Duodenal mucosa (tissue), 2 donors: ENCODE results near the gene ESRP2.

Experiments
- H3K27ac ChIP-seq: one replicate; pipeline ENCODE4 v1.7.0; 2013; ENCODE audit warnings: low read depth, low read length
- H3K27me3 ChIP-seq, 2 donors: one replicate each; pipeline ENCODE4 v1.7.0; 2013; ENCODE audit warnings: low read length in 2 of 2, control low read depth in 1 of 2; ENCODE audit not compliant: insufficient read depth in 2 of 2, control insufficient read depth in 1 of 2
- H3K36me3 ChIP-seq, 2 donors: one replicate each; pipeline ENCODE4 v1.7.0; 2013; ENCODE audit warnings: low read length in 2 of 2, control low read depth in 1 of 2; ENCODE audit not compliant: insufficient read depth in 2 of 2, control insufficient read depth in 1 of 2
- H3K4me1 ChIP-seq, 2 donors: one replicate each; pipeline ENCODE4 v1.7.0; 2013; ENCODE audit warnings: low read length in 2 of 2, control low read depth in 1 of 2; ENCODE audit not compliant: insufficient read depth in 2 of 2, control insufficient read depth in 1 of 2
- H3K4me3 ChIP-seq, 2 donors: one replicate each; pipeline ENCODE4 v1.7.0; 2013; ENCODE audit warnings: low read length in 2 of 2, low read depth in 1 of 2
- H3K9ac ChIP-seq, 2 donors: one replicate each; pipeline ENCODE4 v1.7.0; 2013; ENCODE audit warnings: low read length in 2 of 2, low read depth in 1 of 2
- H3K9me3 ChIP-seq, 2 donors: one replicate each; pipeline ENCODE4 v1.7.0; 2013; ENCODE audit warnings: low read length in 2 of 2, control low read depth in 1 of 2; ENCODE audit not compliant: control insufficient read depth in 1 of 2

The ESRP2 gene

DNA sequence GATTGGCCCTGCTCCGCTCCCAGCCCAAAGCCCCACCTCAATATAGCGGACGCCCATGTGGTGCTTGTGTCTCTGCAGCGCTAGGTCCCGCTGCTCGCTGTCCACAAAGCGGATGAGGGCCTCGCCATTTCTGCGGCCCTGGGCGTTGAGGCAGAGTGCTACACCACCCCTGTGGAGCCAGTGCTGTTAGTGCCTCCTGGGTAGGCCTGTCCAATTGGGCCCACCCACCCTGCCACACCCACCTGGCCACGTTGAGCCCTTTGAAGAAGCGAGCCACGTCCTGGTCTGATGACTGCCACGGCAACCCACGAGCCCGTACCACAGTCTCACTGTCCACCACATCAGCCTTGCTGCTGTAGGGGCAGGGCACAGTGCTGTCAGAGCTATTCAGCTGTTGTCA lies 3.6 kb downstream of the ESRP2 start:
- no peaks in the 10 kb centered on the region for H3K9me3 ChIP-seq
- no peaks in the 10 kb centered on the region for H3K27me3 ChIP-seq
- peaks cover 25 to 29% of the 10 kb centered on the region in 2 donors for H3K4me1 ChIP-seq
- H3K9ac ChIP-seq = no peak overlapping the region
- H3K36me3 ChIP-seq = peaks cover 24 to 48% of the 10 kb centered on the region in 2 donors
- H3K4me3 ChIP-seq = no peak overlapping the region
- H3K27ac ChIP-seq = no peak overlapping the region

DNA sequence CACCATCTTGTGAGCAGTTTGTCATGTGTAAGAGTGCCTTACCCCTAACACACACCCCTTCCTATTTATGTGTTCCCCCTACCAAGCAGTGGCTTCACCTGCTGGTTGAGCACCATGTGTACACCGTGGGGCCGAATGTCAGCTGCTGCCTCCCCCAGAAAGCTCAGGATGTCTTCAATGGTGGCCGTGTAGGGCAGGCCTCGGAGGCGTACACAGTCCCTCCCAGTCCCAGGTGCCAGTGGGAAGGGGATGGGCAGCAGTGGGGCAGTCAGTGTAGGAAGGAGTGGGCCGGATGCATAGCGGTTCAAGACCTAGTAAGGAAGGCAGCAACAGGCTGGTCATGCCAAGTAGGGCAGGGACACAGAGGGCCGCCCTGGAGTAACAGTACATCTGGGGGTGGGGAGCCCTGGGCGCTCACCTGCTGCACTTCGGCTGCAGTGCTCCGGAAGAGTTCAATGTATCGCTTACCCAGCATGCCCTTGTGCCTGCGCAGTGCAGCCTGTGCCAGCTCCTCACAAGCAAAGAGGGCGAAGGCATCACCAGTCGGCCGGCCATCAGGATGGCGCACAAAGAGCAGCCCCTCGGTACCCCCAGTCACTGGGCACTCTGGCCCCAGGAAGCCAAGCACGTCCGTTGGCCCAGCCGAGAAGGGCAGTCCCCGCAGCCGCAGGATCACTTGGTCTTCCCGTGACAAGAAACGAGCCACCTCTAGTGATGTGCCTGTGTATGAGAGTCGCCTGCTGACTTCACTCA lies 4.4 kb downstream of the ESRP2 start:
- H3K4me3 ChIP-seq = no peak overlapping the region
- no peaks in the 10 kb centered on the region for H3K9me3 ChIP-seq
- H3K9ac ChIP-seq = no peak overlapping the region
- H3K27ac ChIP-seq = no peak overlapping the region
- H3K4me1 ChIP-seq = peaks cover 20 to 29% of the 10 kb centered on the region in 2 donors
- no peaks in the 10 kb centered on the region for H3K27me3 ChIP-seq
- peaks cover 24 to 48% of the 10 kb centered on the region in 2 donors for H3K36me3 ChIP-seq

DNA sequence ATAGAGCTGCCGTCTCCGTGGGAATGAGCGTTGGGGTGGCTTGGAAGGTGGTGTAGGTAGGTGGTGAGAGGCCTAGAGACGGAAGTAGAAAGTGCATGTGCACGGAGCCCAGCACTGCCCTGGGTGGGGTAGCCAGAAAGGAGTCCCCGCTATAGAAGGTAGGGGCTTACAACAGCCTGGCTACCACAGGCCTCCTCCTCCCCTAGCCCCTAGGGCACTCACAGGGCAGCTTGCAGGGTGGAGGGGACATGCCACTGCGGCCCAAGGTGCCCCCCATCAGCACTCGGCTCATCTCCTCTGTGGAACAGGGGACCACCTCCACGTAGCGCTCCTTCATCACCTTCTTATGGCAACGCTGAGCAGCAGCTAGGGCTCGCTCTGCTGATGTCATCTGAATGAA lies 5.0 kb downstream of the ESRP2 start:
- H3K9ac ChIP-seq = no peak overlapping the region
- no peaks in the 10 kb centered on the region for H3K9me3 ChIP-seq
- no peak overlapping the region for H3K27ac ChIP-seq
- H3K4me1 ChIP-seq = peaks cover 15 to 25% of the 10 kb centered on the region in 2 donors
- no peaks in the 10 kb centered on the region for H3K27me3 ChIP-seq
- no peak overlapping the region for H3K4me3 ChIP-seq
- peaks cover 24 to 48% of the 10 kb centered on the region in 2 donors for H3K36me3 ChIP-seq

DNA sequence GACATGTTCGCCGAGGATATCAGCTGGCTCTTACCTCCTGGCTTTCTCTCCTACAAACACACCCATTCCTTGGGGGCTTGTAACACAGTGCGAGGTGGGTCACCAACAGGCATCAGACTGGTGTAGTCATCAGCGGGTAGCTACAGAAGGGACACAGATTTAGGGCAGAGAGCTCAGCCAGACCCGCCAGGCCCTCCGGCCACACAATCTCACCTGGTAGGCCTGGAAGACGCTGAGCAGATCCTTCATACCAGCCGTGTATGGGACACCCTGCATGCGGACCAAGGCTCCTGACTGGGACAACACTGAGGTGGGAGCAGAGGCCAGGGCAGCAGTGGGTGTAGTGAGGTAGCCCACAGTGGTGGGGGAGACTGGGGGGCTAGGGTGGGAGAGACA lies 5.8 kb downstream of the ESRP2 start:
- no peaks in the 10 kb centered on the region for H3K9me3 ChIP-seq
- peaks cover 15 to 25% of the 10 kb centered on the region in 2 donors for H3K4me1 ChIP-seq
- H3K36me3 ChIP-seq = peaks cover 24 to 48% of the 10 kb centered on the region in 2 donors
- H3K27me3 ChIP-seq = no peaks in the 10 kb centered on the region
- no peak overlapping the region for H3K27ac ChIP-seq
- H3K4me3 ChIP-seq = no peak overlapping the region
- H3K9ac ChIP-seq = no peak overlapping the region

DNA sequence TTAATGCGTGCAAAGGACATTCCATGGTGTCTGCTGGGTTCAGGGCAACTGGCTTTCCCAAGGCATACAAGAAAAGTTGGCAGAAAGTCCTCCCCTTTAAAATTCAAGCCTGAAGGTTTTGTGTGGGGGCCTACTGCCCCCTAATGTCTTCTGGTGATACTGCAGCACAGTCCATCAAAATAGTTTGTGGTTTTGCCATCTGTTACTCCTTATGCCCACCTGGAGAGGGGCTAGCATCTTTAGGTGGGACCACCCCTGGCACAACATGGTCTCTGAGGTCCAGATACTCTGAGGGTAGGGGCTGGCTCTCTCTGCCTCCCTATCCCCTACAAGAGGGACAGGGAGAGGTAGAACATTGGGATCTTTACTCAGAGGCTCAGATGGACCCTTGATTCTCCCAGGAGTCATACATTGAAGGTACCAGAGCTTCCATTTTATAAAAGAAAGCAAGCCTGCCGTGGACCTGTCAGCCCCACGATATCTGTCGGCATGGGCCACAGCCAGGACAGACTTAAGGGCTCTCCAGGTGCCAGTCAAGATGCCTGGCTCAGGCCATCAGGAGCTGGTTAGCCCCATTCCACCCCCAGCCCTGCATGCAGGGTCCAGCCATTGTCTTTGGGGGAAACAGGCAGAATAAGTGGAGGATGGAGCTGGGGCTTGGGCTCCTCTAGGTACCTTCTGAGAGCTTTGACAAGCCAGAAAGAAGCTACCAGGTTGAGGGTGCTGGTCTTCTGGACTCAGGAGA lies 6.3 kb downstream of the ESRP2 start:
- peaks cover 15 to 25% of the 10 kb centered on the region in 2 donors for H3K4me1 ChIP-seq
- H3K36me3 ChIP-seq = peaks cover 24 to 48% of the 10 kb centered on the region in 2 donors
- H3K9ac ChIP-seq = no peak overlapping the region
- no peaks in the 10 kb centered on the region for H3K9me3 ChIP-seq
- H3K27ac ChIP-seq = no peak overlapping the region
- no peaks in the 10 kb centered on the region for H3K27me3 ChIP-seq
- no peak overlapping the region for H3K4me3 ChIP-seq

DNA sequence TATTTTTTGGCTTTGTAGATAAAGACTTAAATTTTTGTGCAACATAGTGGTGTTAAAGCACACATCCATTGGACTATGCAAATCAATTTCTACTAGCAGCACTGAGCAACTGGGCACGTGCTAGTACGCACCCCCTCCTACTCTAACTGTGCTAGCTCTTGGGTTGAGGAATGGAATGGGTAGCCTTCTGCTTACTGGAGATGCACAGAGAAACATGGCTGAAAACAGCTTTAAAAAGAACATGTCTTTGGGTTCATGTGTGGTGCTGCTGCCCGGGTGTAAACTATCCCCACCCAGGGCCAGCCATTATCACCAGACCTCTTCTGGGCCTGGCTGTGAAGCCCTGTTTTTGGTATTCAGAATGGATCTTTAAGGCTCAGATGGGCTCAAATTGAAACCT lies 7.3 kb downstream of the ESRP2 start:
- Histone ChIP-seq H3K27ac (no peak overlapping the region), H3K4me1 (peaks cover 10 to 19% of the 10 kb centered on the region in 2 donors), H3K36me3 (peaks cover 24 to 48% of the 10 kb centered on the region in 2 donors), H3K9me3 (no peaks in the 10 kb centered on the region), H3K4me3 (no peak overlapping the region), H3K27me3 (no peaks in the 10 kb centered on the region), H3K9ac (no peak overlapping the region)

DNA sequence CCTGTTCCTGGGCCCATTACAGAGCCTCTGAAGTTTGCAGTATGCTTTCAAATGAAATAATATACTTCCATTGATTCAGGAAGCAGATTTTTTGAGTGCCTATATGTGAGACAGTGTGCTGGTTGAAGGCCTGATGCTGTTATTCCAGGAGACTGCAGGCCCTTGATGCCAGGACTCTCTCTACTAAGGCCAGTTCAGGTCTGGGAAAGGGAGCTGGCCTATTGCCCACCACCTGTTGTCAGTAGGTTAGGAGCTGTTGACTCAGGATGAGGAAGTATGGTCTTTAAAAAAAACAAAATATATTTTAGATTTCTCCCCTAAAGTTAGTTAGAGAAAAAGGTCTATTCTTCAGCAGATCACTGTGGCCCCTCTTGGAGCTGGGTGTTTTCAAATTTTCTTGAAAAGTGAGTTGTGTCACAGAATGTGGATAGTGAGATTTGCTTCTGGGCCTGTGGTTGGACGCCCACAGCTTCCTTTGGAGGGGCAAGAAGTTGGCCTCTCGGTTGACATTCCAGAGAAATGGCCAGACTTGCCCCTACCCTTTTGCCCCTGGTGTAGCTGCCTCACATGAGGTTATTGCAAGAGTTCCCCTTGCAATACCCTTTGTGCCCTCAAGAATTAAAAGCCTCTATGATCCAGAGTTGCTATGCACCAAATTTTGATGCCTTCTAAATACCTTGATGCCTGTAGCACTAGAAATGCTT lies 7.9 kb downstream of the ESRP2 start:
- Histone ChIP-seq H3K27ac (no peak overlapping the region), H3K36me3 (peaks cover 24 to 42% of the 10 kb centered on the region in 2 donors), H3K9me3 (no peaks in the 10 kb centered on the region), H3K27me3 (no peaks in the 10 kb centered on the region), H3K9ac (no peak overlapping the region), H3K4me3 (no peak overlapping the region), H3K4me1 (peaks cover 3 to 13% of the 10 kb centered on the region in 2 donors)

DNA sequence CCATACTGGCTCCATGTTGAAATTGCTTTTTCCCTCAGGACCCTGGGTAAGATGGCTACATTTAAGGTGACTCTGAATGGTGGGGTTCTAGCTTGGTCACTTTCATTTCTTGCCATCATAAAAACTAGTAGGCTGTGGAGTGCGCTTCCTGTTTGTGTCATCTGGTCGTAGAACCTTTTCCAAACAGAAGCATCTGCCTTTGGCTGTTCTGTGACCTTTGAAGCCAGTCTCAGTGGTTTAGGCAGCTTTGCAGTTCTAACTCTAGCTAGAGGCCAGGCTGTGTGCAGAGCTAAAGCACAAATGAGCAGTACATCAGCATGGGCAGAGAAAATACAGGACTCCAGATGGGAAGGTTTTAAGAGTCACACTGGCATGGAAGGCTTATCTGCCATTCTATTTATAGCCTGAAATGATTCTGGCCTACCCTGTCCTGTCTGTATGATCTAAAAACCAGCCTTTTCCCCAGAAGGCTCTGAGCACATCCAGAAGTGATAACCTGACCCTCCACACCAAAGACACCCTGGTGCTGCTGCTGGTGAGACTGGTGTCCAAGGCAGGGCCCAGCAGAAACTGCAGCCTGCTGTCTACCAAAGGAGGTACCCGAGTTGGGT lies 8.6 kb downstream of the ESRP2 start:
- no peak overlapping the region for H3K27ac ChIP-seq
- peaks cover 3 to 13% of the 10 kb centered on the region in 2 donors for H3K4me1 ChIP-seq
- H3K4me3 ChIP-seq = no peak overlapping the region
- no peak overlapping the region for H3K9ac ChIP-seq
- peaks cover 20 to 38% of the 10 kb centered on the region in 2 donors for H3K36me3 ChIP-seq
- H3K27me3 ChIP-seq = no peaks in the 10 kb centered on the region
- no peaks in the 10 kb centered on the region for H3K9me3 ChIP-seq

DNA sequence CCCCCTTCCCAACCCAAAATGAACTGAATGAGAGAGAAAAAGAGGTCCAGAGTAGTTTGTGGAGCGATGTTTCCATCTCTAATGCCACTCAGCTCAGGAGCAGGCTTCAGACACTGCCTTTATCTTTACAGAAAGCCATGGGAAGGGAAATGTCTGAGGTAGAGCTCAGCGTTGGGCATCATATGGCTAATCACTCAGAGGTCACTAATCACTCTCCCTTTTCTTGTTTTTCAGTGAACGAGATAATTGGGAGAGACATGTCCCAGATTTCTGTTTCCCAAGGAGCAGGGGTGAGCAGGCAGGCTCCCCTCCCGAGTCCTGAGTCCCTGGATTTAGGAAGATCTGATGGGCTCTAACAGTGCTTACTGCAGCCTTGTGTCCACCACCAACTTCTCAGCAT lies 9.8 kb downstream of the ESRP2 start:
- no peak overlapping the region for H3K9ac ChIP-seq
- H3K4me1 ChIP-seq = peaks cover 3 to 13% of the 10 kb centered on the region in 2 donors
- no peak overlapping the region for H3K27ac ChIP-seq
- H3K9me3 ChIP-seq = no peaks in the 10 kb centered on the region
- H3K36me3 ChIP-seq = peaks cover 16 to 26% of the 10 kb centered on the region in 2 donors
- H3K4me3 ChIP-seq = no peak overlapping the region
- H3K27me3 ChIP-seq = no peaks in the 10 kb centered on the region
